ENCODE results near the gene GLB1L2.

DNA sequence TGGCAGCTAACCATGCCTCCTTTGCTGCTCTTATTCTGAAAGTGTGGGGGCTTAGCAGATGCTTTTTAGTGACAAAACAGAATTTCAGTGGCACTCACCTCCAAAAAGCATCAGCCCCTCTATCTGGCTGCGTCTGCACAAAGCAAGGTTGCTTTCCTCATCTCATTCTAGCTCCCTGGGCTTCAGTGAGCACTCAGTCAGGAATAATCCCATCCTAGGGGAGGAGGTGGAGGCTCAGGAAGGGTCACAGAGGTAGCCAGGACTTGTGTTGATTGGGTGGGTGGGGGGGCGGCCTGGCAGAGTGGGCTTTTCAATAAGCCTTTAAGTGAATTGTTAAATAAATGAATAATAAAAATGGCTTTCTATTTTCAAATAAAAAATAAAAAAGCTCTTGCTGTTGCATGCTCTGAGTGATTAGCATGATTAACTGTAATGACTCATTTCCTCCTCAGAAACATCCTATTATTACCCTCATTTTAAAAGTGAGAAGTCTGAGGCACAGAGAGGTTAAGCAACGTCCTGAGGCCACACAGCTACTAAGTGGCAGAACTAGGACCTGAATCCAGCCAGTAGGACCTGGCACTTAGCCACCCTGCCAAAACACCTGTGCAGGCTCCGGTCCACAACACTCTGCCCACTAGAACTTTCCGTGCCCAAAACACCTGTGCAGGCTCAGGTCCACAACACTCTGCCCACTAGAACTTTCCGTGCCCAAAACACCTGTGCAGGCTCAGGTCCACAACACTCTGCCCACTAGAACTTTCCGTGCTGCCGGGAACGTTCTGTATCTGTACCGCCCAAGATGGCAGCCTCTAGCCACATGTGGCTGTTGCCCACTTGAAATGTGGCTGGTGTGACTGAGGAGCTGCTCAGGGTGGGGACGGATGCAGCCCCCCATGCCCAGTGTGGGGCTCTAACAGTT is 74.7 kb downstream of the GLB1L2 start:
- TF ChIP-seq, protein P1, sequence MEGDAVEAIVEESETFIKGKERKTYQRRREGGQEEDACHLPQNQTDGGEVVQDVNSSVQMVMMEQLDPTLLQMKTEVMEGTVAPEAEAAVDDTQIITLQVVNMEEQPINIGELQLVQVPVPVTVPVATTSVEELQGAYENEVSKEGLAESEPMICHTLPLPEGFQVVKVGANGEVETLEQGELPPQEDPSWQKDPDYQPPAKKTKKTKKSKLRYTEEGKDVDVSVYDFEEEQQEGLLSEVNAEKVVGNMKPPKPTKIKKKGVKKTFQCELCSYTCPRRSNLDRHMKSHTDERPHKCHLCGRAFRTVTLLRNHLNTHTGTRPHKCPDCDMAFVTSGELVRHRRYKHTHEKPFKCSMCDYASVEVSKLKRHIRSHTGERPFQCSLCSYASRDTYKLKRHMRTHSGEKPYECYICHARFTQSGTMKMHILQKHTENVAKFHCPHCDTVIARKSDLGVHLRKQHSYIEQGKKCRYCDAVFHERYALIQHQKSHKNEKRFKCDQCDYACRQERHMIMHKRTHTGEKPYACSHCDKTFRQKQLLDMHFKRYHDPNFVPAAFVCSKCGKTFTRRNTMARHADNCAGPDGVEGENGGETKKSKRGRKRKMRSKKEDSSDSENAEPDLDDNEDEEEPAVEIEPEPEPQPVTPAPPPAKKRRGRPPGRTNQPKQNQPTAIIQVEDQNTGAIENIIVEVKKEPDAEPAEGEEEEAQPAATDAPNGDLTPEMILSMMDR (IDR thresholded peaks at IDR 0.05 in 8 of 11, conservative IDR thresholded peaks at IDR 0.05 in 3 of 11), result no peak
- TF ChIP-seq POLR2A (IDR thresholded peaks at IDR 0.05) (no peak), POLR2AphosphoS5 (IDR thresholded peaks at IDR 0.05) (no peak)

All from spleen (tissue), 7 donors.